ENCODE measurements around the gene SUGT1. TPM values are rescaled to one million over a fixed set of nuclear protein-coding genes. Genes with fewer than 3 reads are reported as not detected.

SUGT1 gene
- total and polyA plus RNA-seq, 2 of the 13 experiments (the other 11 are each of a cell fraction or from before 2014, with no cell fraction given), result 23.1 to 71.2 TPM

DNA sequence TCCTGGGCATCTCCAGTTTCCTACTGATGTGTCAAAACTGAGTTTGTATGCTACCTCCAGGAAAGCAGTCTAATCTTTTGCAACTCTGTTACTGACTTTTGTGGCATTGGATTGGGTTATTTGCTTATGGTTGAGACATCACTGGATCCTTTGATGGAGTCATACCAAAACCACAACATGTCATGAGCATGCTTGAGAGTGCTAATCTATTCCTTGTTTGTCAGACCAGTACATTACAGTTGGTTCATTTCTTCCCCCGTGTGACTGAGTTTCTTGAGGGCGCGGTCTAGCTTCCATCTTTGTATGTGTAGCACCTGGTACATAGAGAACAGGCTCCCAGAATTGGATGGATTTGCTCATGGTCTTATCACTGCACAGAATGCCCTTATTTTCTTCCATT, 43.2 kb downstream of the SUGT1 start:
- POLR2A ChIA-PET, result no interaction called here
- TF ChIP-seq FOXA3 (CRISPR knock-in tag; IDR thresholded peaks at IDR 0.05), result no peak
- no peak for TF ChIP-seq HNF4A (CRISPR knock-in tag; IDR thresholded peaks at IDR 0.05)
- TF ChIP-seq PRDM15 (CRISPR knock-in tag; IDR thresholded peaks at IDR 0.05), result no peak
- no peak for TF ChIP-seq ZSCAN22 (CRISPR knock-in tag; IDR thresholded peaks at IDR 0.05)
- no peak for TF ChIP-seq KDM5B (CRISPR knock-in tag; IDR thresholded peaks at IDR 0.05; ENCODE audit: borderline replicate concordance)
- no peak for TF ChIP-seq HMG20A (CRISPR knock-in tag; IDR thresholded peaks at IDR 0.05; ENCODE audit: borderline replicate concordance)
- TF ChIP-seq IKZF1 (IDR thresholded peaks at IDR 0.05), result no peak
- TF ChIP-seq FOXC1 (CRISPR knock-in tag; IDR thresholded peaks at IDR 0.05; ENCODE audit: borderline replicate concordance), result no peak
- no peak for TF ChIP-seq FOXP1 (IDR thresholded peaks at IDR 0.05)
- TF ChIP-seq FOXP1 (CRISPR knock-in tag; IDR thresholded peaks at IDR 0.05), result no peak
- TF ChIP-seq ZBTB33 (CRISPR knock-in tag; IDR thresholded peaks at IDR 0.05), result no peak
- TF ChIP-seq, protein P1, sequence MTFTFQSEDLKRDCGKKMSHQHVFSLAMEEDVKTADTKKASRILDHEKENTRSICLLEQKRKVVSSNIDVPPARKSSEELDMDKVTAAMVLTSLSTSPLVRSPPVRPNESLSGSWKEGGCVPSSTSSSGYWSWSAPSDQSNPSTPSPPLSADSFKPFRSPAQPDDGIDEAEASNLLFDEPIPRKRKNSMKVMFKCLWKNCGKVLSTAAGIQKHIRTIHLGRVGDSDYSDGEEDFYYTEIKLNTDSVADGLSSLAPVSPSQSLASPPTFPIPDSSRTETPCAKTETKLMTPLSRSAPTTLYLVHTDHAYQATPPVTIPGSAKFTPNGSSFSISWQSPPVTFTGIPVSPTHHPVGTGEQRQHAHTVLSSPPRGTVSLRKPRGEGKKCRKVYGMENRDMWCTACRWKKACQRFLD (CRISPR knock-in tag; IDR thresholded peaks at IDR 0.05; ENCODE audit: borderline replicate concordance), result no peak
- no peak for TF ChIP-seq ZNF564 (CRISPR knock-in tag; IDR thresholded peaks at IDR 0.05)
- no peak for TF ChIP-seq ATF7 (IDR thresholded peaks at IDR 0.05)
- TF ChIP-seq ATF7 (CRISPR knock-in tag; IDR thresholded peaks at IDR 0.05), result no peak
- TF ChIP-seq AHR (CRISPR knock-in tag; IDR thresholded peaks at IDR 0.05), result no peak
- no peak for TF ChIP-seq GABPB1 (CRISPR knock-in tag; IDR thresholded peaks at IDR 0.05)
- TF ChIP-seq ZSCAN20 (CRISPR knock-in tag; IDR thresholded peaks at IDR 0.05; ENCODE audit: borderline replicate concordance), result no peak
- TF ChIP-seq SAP130 (CRISPR knock-in tag; IDR thresholded peaks at IDR 0.05; ENCODE audit: low read depth), result no peak
- no peak for TF ChIP-seq HMGA1 (CRISPR knock-in tag; conservative IDR thresholded peaks at IDR 0.05)

More for the DNA sequence above, 43.2 kb downstream of the SUGT1 start:
- Histone ChIP-seq H3K27ac (ENCODE audit: extremely low read length, insufficient read depth, low read length) (no peak overlapping the region), H4K20me1 (ENCODE audit: insufficient read depth, low read length) (no peaks in the 10 kb centered on the region), H3K9me3 (ENCODE audit: low read length) (no peaks in the 10 kb centered on the region), H3K79me2 (ENCODE audit: insufficient read depth, low read length) (no peaks in the 10 kb centered on the region), H2AFZ (ENCODE audit: low read length) (no peak overlapping the region), H3K9ac (ENCODE audit: insufficient read depth, low read depth, low read length) (no peak overlapping the region), H3K4me3 (replicated peaks in 1 of 3; ENCODE audit: insufficient read depth in 1 of 3, low read depth in 2 of 3, low read length in 3 of 3) (no peak overlapping the region), H3K36me3 (replicated peaks in 1 of 2; ENCODE audit: control insufficient read depth in 1 of 2, insufficient read depth in 2 of 2, low read length in 2 of 2) (no peaks in the 10 kb centered on the region; a peak in 1 of 5 replicates), H3K4me2 (ENCODE audit: low read depth, low read length) (no peak overlapping the region), H3K27me3 (ENCODE audit: control insufficient read depth in 1 of 2, insufficient read depth in 2 of 2, low read length in 2 of 2) (no peaks in the 10 kb centered on the region), H3K4me1 (ENCODE audit: insufficient read depth, low read length) (no peaks in the 10 kb centered on the region)
- BruUV-seq (replicated peaks), result no TSS peak
- 81% methylated on average over 3 of the region's 3 CpGs for WGBS (ENCODE audit: low lambda C conversion rate)
- ATAC-seq (peak; percentile 29; the same call in 2 of the 3 replicates), FAIRE-seq (peak; percentile 12), DNase-seq (ENCODE audit: low spot score) (peak; percentile 20)
- in situ Hi-C loops (cut with HindIII; ENCODE audit: extremely low pct_ligation_motif_present, low pct_unique_long_range_greater_than_20kb) (no loop called here), intact Hi-C loops (cut with micrococcal nuclease; ENCODE audit: unreplicated experiment) (no loop called here)
- CTCF ChIA-PET (ENCODE audit: low intra/inter-chr PET ratio, low total read pairs), result no interaction called here
